ENCODE data around the gene NRN1L. TPM values are rescaled to one million over a fixed set of nuclear protein-coding genes. Genes with fewer than 3 reads are reported as not detected.
A peak's percentile ranks its signal among the peaks of the same experiment; 100 is the strongest.

The NRN1L gene
- total RNA-seq, 4 donors from 2014 or later = 2.1 TPM; not detected in 3

- TF ChIP-seq POLR2A (IDR thresholded peaks at IDR 0.05) (no peak), CTCF (IDR thresholded peaks at IDR 0.05) (no peak)
- Histone ChIP-seq H3K4me1 (peaks cover 0 to 3% of the 10 kb centered on the region in 2 donors), H3K9me3 (no peaks in the 10 kb centered on the region), H3K27ac (peak overlapping the region; percentile 24 to 60), H3K4me3 (no peak overlapping the region), H3K27me3 (no peaks in the 10 kb centered on the region), H3K36me3 (no peaks in the 10 kb centered on the region)
- intact Hi-C loops (cut with DNase I; ENCODE audit: low total_unique reads) = loop anchor here (5.0 to 10.0 kb wide), 2 partner anchors 44 to 111 kb away; partner anchors contain the start of gene NRN1L
- no peak for DNase-seq
Measured at GRCh38 chr16:67926181-67926750, 41.6 kb downstream of the NRN1L start.

GRCh38 chr16:67927131-67927941 is 42.7 kb downstream of the NRN1L start:
- intact Hi-C loops (cut with DNase I; ENCODE audit: low total_unique reads) = loop anchor here (5.0 to 10.0 kb wide), 2 partner anchors 45 to 113 kb away; partner anchors contain the start of gene NRN1L
- Histone ChIP-seq H3K36me3 (no peaks in the 10 kb centered on the region), H3K27me3 (no peaks in the 10 kb centered on the region), H3K27ac (peak overlapping the region; percentile 24 to 60), H3K4me3 (no peak overlapping the region), H3K4me1 (peaks cover 0 to 3% of the 10 kb centered on the region in 2 donors), H3K9me3 (no peaks in the 10 kb centered on the region)
- no peak for DNase-seq
- TF ChIP-seq CTCF (IDR thresholded peaks at IDR 0.05) (no peak), POLR2A (IDR thresholded peaks at IDR 0.05) (no peak)

GRCh38 chr16:67928147-67928546 is 43.5 kb downstream of the NRN1L start:
- no peak overlapping the region for H3K4me3 ChIP-seq
- H3K4me1 ChIP-seq = peaks cover 0 to 3% of the 10 kb centered on the region in 2 donors
- H3K9me3 ChIP-seq = no peaks in the 10 kb centered on the region
- TF ChIP-seq CTCF (IDR thresholded peaks at IDR 0.05) (no peak), POLR2A (IDR thresholded peaks at IDR 0.05) (no peak)
- DNase-seq = no peak
- intact Hi-C loops (cut with DNase I; ENCODE audit: low total_unique reads) = loop anchor here (5.0 to 10.0 kb wide), 2 partner anchors 46 to 113 kb away; partner anchors contain the start of gene NRN1L
- no peaks in the 10 kb centered on the region for H3K27me3 ChIP-seq
- no peaks in the 10 kb centered on the region for H3K36me3 ChIP-seq
- no peak overlapping the region for H3K27ac ChIP-seq

GRCh38 chr16:67928561-67929364 is 44.1 kb downstream of the NRN1L start:
- intact Hi-C loops (cut with DNase I; ENCODE audit: low total_unique reads) = loop anchor here (5.0 to 10.0 kb wide), 2 partner anchors 46 to 114 kb away; partner anchors contain the start of gene NRN1L
- TF ChIP-seq CTCF (IDR thresholded peaks at IDR 0.05) (peak; percentile 69 to 86 (median 78)), POLR2A (IDR thresholded peaks at IDR 0.05) (no peak)
- no peaks in the 10 kb centered on the region for H3K9me3 ChIP-seq
- no peak overlapping the region for H3K4me3 ChIP-seq
- no peak overlapping the region for H3K27ac ChIP-seq
- H3K4me1 ChIP-seq = peaks cover 0 to 3% of the 10 kb centered on the region in 2 donors
- H3K36me3 ChIP-seq = no peaks in the 10 kb centered on the region
- peak; percentile 59 to 69 for DNase-seq
- H3K27me3 ChIP-seq = no peaks in the 10 kb centered on the region
